Measurements from ENCODE around the gene HTR3A. TPM values are rescaled to one million over a fixed set of nuclear protein-coding genes. Genes with fewer than 3 reads are reported as not detected.

HTR3A gene
- total and polyA plus RNA-seq, 9 of the 15 experiments (the other 6 are each of a cell fraction or from before 2014, with no cell fraction given), result not detected

DNA sequence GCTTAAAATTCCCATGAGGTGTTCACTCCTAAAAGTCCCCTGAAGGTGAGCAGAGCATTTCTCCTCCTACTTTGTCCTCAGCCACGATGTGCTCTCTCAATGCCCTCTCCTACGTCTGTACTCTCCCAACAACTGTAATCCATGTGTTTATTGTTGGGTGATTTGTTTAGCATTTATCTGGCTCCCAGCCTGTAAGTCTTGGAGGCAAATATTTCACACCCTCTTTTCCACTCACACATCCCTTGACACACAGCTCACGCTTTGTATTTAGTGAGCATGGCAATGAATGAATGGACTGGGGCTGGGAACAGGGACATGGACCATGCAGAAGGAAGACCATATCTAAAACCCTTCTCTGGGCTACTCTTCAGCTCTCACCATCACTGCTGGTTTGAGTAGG, 22.6 kb downstream of the HTR3A start:
- POLR2A ChIA-PET, result interaction anchor here (0.6 to 0.9 kb wide), 2 partner anchors 135 to 253 kb away, joined by 3 read pairs; no protein-coding TSS in a partner anchor
- Histone ChIP-seq H3K27me3 (ENCODE audit: control insufficient read depth in 2 of 2, insufficient read depth in 2 of 2, low read length in 2 of 2) (peaks cover 0 to 19% of the 10 kb centered on the region in 2 experiments; a peak in 2 of 5 replicates), H3K79me2 (ENCODE audit: control insufficient read depth, insufficient read depth, low read length) (no peaks in the 10 kb centered on the region), H2AFZ (ENCODE audit: low read depth, low read length) (no peak overlapping the region), H3K9ac (ENCODE audit: insufficient read depth in 1 of 2, low read depth in 2 of 2, low read length in 2 of 2) (no peak overlapping the region), H3K27ac (ENCODE audit: extremely low read depth, low read depth, low read length) (no peak overlapping the region), H3K4me2 (ENCODE audit: insufficient read depth, low read length) (no peak overlapping the region), H3K9me3 (replicated peaks; ENCODE audit: control insufficient read depth, insufficient read depth, low read depth, low read length) (no peaks in the 10 kb centered on the region), H4K20me1 (replicated peaks; ENCODE audit: control insufficient read depth, insufficient read depth, low read length) (peaks cover 12% of the 10 kb centered on the region; the same call in 1 of the 2 replicates), H3K4me3 (no peak overlapping the region), H3K36me3 (ENCODE audit: control insufficient read depth, insufficient read depth, low read length) (no peaks in the 10 kb centered on the region), H3K9me1 (ENCODE audit: control insufficient read depth, insufficient read depth, low read length) (no peaks in the 10 kb centered on the region), H3K4me1 (replicated peaks in 1 of 2; ENCODE audit: control insufficient read depth in 2 of 2, insufficient read depth in 2 of 2, low read length in 2 of 2) (no peaks in the 10 kb centered on the region)
- FAIRE-seq, result no peak
- intact Hi-C loops (cut with micrococcal nuclease) (loop anchor here (10.0 kb wide), 1 partner anchor 197 kb away; no protein-coding TSS in a partner anchor), in situ Hi-C loops (cut with MboI) (no loop called here)
- DNase-seq (ENCODE audit: extremely low read depth in 1 of 4, low spot score in 3 of 4), result no peak
- 0% methylated on average over 3 of the region's 3 CpGs for WGBS (ENCODE audit: insufficient coverage, low coverage, missing lambda C conversion rate)
- no peak for ATAC-seq
- no TSS peak for BruUV-seq (replicated peaks)
- CTCF ChIA-PET (ENCODE audit: low intra/inter-chr PET ratio), result no interaction called here
- TF ChIP-seq RB1 (IDR thresholded peaks at IDR 0.05; ENCODE audit: low read depth) (no peak), SP1 (CRISPR knock-in tag; IDR thresholded peaks at IDR 0.05) (no peak), MTA2 (IDR thresholded peaks at IDR 0.05; ENCODE audit: low read depth) (no peak), ZNF311 (CRISPR knock-in tag; IDR thresholded peaks at IDR 0.05) (no peak), SIX5 (IDR thresholded peaks at IDR 0.05; ENCODE audit: borderline replicate concordance in 1 of 2, insufficient read depth in 1 of 2, low read depth in 1 of 2, low read length in 2 of 2) (no peak), ZNF766 (CRISPR knock-in tag; conservative IDR thresholded peaks at IDR 0.05) (no peak), ELF2 (CRISPR knock-in tag; IDR thresholded peaks at IDR 0.05) (no peak), ATF1 (CRISPR knock-in tag; IDR thresholded peaks at IDR 0.05) (no peak), ATF1 (tag; IDR thresholded peaks at IDR 0.05) (no peak)
- TF ChIP-seq, protein P1, sequence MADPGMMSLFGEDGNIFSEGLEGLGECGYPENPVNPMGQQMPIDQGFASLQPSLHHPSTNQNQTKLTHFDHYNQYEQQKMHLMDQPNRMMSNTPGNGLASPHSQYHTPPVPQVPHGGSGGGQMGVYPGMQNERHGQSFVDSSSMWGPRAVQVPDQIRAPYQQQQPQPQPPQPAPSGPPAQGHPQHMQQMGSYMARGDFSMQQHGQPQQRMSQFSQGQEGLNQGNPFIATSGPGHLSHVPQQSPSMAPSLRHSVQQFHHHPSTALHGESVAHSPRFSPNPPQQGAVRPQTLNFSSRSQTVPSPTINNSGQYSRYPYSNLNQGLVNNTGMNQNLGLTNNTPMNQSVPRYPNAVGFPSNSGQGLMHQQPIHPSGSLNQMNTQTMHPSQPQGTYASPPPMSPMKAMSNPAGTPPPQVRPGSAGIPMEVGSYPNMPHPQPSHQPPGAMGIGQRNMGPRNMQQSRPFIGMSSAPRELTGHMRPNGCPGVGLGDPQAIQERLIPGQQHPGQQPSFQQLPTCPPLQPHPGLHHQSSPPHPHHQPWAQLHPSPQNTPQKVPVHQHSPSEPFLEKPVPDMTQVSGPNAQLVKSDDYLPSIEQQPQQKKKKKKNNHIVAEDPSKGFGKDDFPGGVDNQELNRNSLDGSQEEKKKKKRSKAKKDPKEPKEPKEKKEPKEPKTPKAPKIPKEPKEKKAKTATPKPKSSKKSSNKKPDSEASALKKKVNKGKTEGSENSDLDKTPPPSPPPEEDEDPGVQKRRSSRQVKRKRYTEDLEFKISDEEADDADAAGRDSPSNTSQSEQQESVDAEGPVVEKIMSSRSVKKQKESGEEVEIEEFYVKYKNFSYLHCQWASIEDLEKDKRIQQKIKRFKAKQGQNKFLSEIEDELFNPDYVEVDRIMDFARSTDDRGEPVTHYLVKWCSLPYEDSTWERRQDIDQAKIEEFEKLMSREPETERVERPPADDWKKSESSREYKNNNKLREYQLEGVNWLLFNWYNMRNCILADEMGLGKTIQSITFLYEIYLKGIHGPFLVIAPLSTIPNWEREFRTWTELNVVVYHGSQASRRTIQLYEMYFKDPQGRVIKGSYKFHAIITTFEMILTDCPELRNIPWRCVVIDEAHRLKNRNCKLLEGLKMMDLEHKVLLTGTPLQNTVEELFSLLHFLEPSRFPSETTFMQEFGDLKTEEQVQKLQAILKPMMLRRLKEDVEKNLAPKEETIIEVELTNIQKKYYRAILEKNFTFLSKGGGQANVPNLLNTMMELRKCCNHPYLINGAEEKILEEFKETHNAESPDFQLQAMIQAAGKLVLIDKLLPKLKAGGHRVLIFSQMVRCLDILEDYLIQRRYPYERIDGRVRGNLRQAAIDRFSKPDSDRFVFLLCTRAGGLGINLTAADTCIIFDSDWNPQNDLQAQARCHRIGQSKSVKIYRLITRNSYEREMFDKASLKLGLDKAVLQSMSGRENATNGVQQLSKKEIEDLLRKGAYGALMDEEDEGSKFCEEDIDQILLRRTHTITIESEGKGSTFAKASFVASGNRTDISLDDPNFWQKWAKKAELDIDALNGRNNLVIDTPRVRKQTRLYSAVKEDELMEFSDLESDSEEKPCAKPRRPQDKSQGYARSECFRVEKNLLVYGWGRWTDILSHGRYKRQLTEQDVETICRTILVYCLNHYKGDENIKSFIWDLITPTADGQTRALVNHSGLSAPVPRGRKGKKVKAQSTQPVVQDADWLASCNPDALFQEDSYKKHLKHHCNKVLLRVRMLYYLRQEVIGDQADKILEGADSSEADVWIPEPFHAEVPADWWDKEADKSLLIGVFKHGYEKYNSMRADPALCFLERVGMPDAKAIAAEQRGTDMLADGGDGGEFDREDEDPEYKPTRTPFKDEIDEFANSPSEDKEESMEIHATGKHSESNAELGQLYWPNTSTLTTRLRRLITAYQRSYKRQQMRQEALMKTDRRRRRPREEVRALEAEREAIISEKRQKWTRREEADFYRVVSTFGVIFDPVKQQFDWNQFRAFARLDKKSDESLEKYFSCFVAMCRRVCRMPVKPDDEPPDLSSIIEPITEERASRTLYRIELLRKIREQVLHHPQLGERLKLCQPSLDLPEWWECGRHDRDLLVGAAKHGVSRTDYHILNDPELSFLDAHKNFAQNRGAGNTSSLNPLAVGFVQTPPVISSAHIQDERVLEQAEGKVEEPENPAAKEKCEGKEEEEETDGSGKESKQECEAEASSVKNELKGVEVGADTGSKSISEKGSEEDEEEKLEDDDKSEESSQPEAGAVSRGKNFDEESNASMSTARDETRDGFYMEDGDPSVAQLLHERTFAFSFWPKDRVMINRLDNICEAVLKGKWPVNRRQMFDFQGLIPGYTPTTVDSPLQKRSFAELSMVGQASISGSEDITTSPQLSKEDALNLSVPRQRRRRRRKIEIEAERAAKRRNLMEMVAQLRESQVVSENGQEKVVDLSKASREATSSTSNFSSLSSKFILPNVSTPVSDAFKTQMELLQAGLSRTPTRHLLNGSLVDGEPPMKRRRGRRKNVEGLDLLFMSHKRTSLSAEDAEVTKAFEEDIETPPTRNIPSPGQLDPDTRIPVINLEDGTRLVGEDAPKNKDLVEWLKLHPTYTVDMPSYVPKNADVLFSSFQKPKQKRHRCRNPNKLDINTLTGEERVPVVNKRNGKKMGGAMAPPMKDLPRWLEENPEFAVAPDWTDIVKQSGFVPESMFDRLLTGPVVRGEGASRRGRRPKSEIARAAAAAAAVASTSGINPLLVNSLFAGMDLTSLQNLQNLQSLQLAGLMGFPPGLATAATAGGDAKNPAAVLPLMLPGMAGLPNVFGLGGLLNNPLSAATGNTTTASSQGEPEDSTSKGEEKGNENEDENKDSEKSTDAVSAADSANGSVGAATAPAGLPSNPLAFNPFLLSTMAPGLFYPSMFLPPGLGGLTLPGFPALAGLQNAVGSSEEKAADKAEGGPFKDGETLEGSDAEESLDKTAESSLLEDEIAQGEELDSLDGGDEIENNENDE (IDR thresholded peaks at IDR 0.05; ENCODE audit: low read depth, low read length), result no peak
